GM04503 (cell line): ENCODE data around the gene ATG2B.

ENCODE experiments used
- DNase-seq: peaks from one replicate; pipeline ENCODE4 v3.0.0-alpha.2; 2012; ENCODE audit warnings: low read depth

Gene ATG2B

DNA sequence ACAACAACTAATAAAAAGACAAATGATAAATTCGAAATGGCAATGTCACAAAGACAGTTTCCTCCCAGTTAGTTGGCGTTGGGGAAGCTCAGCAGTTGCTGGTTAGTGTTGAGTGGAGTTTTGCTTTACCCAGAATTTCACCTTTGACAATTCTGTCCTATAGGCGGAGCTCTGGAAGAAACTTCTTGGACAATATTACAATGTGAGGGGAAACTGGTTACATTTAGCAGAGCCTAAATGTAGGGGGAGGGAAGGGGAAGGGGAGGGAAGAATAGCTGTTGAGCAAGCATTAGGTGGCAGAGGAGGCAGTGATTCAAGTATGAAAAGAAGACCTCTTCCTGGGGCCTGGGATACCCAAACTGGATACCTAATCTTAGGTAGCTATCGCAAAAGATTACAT, 55.7 kb downstream of the ATG2B start:
- DNase-seq, result no peak

DNA sequence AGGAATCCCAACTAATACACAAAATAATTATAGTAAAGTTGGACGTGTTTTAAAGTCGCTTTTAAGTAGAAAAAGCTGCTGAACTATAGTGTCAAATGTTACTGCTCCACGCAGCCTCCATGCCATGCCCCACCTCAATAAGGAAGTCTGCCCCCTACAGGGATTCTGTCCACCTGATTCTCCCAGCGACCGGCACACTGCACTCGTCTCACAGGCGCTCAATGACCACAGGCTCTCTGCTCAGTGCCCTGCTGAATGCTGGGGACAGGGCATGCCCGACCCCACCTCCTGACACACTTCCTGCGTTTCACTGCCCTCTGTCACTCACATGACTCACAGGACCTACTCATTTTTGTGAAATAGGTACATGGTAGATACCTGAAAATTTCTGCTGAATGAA, 58.2 kb downstream of the ATG2B start:
- DNase-seq, result no peak

DNA sequence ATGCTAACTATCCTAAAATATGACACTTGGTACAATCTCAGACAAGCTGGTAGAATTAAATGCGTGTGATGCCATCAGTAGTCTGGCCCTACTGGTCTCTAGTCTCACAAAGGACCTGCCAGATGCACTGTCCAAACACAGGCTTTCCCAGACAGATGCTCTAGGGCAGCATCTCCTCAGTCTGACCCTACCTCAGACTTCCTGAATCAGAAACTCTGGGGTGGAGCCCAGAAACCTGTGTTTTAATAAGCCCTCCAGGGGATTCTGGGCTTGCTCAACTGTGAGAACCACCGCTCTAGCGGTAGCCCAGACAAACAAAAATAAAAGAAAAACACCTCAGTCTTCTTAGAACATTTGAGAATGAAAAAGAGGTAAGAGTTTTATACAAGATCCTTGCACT, 59.2 kb downstream of the ATG2B start:
- DNase-seq, result no peak

DNA sequence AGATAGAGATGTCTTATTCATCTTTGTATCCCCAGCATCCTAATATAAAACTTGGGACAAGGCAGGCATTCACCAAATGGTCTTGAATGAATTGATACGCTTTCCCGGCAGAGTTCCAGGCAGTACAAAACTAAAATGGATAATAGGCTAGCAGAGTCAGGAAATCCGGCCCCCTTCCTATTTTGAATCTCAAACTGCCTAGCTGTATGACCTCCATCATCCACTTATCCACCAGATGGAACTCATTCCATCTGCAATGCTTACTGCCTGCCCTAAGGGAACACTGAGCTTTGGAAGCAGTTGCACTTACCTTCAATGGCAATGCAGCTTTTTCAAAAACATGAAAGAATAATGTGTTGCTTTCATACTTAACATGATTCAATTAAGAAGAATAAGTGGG, 63.7 kb downstream of the ATG2B start:
- no peak for DNase-seq

DNA sequence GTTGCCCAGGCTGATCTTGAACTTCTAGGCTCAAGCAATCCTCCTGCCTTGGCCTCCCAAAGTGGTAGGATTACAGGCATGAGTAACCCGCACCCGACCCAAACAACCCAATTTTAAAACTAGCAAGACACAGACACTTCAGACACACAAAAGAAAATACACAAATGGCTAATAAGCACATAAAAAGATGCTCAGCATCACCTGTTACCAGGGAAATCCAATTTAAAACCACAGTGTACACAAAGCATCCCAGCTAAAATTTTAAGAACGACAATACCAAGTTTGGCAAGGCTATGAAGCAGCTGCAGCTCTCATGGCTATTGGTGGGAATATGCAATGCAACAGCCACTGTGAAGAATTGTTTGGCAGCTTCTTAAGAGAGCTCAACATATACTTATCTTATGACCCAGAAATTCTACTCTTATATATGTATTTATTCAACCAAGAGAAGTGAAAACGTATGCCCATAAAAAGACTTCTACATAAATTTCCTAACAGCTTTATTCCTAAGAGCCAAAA, 65.1 kb downstream of the ATG2B start:
- no peak for DNase-seq

DNA sequence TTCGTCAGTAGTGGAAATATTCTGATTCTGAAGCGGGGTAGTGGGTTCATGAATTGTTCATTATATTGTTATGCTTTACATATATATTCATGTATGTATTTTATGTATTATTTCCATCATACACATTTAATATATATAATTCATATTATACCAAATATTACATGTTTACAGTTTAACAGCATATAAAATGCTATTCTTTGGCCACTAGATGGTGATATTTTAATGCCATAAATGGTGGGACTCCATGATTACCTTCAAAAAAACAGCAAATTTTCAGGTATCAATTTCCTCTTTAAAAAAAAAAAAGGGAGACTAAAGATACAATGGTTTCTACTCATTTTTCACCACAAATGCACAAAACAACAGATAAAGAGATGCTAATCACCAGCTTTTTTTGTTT, 66.1 kb downstream of the ATG2B start:
- DNase-seq, result no peak

DNA sequence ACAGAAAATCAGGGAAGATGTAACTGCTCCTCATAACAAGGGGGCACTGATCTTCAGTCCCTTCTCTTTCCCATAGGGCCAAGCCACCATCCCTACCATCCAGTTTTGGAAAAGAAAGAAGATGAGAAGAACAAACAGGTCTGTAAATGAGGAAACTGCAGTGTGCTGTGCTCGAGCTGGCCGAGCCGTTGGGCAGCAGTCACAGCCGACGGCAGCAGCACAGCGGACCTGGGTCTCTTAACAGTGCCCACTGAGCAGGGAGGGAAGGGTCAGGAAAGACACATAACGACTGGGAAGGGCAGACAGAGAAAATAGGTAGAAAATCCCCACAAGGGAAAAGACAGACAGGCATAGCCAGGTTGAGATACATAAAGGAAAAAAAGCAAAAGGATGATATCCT, 68.9 kb downstream of the ATG2B start:
- no peak for DNase-seq

DNA sequence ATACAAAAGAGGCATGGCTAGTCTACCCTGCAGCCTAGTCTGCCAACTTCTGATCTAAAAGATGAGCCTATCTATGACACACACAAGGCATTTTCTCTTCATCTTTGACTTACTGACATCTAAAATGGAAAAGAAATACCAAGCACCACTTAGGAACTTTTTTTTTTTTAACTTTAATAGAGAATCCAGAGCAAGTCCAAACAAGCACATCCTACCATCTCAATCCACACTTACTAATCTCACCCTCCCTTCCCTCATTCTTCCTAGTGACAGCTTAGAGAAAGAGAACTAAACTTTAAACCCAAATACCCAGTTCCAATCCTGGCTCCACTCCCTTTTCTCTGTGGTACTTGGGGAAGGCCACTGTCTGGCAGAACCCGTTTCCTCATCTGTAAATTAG, 75.3 kb downstream of the ATG2B start:
- DNase-seq, result no peak

DNA sequence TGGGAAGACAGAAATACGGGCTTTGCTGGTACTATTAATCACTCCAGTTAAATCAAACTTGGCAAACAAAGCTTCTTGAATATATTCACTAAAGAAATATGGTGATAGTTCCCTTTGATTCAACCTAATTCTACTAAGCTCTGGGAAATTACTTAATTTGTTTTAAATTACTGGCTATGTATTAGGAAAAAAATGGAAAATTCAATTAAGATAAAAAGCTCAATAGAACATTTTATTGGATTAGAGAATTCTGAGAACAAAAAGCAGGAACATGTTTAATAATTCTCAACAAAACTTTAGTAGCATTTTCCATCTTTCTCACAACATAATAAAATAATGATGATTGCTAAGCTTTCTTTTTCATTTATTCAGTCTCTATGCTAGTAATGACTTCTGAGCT, 76.9 kb downstream of the ATG2B start:
- DNase-seq, result no peak

DNA sequence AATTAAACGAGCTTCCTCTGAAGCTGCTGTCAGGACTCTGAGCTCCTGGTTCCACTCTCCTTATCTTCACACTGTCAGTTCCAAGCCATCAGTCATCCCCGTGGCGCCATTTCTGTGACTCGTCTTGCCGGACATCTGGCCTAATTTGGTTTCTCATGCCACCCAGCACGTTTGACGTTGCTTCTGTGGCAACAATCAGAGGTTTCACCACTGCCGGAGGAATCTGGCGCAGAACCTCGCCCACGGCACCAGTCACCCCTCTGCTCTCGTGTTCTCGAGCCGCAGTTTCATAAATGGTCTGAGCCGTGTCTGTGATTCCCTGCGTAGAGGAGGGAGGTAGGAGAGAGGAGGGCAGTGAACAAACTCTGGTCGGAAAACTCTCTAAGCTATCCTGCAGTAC, 77.5 kb downstream of the ATG2B start:
- DNase-seq, result peak; percentile 71

DNA sequence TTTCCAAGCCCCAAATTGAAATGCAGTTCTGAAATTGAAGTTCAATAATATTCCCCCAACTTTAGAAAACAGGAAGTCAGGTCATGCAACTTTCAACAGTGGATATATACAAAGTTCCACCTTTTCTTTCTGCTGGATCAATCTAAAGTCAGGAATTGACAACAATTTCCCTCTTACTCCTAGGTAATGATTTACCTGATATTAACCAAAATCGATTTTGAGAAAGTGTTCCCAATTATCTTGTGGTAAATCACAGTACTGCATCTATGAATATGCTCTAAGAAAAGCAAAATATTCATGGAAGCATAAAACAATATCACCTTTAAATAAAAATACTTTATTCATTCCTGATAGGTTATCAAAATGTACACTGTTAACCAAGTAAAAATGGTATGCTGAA, 78.7 kb downstream of the ATG2B start:
- no peak for DNase-seq

DNA sequence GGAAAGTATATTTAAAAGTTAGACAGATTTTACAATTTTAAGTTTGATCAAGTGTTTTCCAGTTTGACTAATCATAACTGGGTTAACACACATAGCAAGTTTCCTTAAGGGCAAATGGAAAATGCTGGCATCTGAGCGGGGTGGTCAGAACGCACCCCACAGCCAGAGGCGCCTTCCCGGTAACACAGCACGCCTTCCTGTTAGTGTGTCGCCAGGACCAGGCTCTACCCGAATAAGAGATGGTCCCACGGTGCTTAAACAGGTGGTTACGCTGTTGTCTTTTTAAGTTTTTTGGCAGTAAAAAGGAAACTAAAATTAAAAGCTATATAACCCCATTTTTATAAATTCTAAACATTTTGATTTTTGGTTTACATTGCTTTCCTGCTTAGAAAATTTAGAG, 79.1 kb downstream of the ATG2B start:
- DNase-seq, result no peak

DNA sequence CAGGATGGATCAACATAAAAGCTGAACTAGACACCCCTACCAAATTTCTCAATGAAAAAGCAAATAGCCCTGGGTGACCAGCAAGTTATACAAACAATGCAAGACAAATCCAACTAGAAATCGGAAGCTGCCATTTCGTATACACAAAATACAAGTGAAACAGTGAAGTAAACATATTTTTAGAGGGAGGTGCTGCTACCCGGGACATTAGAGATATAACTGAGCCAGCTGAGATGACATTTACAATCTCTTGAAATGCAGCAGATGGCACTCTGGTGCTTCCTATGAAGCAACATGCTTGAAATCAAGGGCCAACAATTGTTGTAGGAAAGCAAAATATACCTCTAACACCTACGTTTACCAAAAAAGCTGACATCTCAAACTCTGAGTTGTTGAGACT, 81.7 kb downstream of the ATG2B start:
- DNase-seq, result no peak

DNA sequence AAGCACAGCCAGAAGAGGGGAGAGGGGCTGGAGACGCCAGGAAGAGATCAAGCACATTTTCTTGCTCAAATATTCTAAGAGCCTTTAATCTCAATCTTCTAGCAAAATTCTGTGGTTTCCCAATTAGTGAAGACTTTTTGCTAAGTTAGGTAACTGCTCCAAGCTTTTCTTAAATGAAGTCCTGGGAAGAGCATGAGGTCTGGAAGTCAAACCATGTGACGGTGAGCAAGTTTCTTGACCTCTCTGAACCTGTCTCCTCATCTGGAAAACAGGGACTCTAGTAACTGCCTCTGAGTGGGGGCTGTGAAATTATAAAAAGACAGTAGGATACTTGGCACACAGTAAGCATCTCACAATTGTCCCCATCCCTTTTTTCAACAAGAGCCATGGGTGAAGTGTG, 83.0 kb downstream of the ATG2B start:
- no peak for DNase-seq

DNA sequence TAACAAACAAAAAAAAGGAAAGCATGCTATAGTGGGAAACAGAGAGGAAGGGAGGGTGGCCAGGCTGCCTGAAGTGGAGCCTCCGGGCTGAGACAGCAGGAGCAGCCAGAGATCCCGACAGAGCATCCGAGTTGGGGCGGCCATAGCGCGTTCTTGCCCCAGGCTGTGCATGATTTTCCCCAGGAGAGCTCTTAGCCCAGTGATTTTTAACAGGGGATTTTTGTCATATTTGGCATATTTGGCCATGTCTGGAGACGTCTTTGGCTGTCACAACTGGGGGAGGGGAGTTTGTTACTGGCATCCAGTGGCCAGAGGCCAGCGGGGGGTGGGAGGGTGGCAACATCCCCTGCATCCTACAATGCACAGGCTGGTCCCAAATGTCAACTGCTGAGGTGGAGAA, 83.6 kb downstream of the ATG2B start:
- DNase-seq, result no peak

DNA sequence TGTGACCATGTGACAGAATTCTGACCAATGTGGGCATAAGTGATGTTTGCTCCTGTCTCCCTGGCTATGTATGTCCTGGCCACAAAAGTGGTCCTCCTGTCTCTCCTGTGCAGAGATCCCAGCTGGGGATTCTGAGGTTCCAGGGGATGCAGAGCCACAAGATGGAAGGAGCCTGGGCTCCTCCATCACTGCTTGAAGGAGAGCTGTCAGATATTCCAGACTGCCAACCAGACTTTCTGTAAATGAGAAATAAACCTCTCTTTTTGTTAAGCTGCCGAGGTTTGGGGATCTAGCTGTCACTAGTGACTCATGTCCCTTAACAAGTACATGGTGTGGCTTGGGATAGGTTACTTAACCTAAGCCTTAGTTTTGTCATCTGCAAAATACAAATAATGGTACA, 85.3 kb downstream of the ATG2B start:
- no peak for DNase-seq

DNA sequence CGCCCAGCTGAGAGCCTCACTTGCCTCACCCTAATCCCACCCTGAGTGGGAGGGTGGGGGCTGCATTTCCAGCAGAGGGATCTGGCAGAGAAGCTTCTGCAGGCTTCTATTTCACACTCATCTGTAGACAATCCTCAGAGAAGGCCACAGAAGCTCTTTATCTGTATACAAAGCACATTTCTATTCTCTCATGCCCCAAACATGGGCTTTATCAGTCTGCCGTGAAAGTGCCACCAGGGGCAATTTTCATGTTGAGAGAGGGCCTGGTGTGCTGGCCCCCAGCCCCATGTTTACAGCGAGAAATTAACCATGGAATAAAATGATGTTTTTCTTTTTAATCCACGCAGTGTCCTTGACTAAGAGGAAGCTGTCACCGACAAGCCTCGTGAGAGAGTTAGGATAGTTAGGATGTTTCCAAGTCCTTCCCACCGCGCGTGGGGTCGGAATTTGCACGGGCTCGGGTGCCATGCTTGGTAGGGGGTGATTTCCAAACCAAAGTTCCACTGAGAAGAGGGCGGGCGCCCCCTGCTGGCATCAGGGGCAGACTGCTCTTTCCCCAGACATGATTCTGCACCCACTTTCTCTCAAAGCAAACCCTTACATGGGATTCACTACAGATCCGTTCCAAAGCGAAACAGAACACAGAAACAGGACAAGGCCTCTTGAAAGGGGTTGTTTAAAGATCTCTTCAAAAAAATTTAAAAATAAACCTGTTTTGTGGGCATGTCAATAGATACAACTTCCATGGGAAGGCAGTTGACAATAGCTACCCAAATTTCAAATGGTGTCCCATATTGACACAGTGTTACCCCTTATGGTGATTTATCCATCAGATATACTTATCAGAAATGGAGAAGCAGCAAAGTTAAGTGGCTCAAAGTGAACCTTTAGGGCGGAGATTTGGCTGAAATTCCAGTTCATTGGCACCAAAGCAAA, 87.7 kb downstream of the ATG2B start:
- DNase-seq, result no peak

DNA sequence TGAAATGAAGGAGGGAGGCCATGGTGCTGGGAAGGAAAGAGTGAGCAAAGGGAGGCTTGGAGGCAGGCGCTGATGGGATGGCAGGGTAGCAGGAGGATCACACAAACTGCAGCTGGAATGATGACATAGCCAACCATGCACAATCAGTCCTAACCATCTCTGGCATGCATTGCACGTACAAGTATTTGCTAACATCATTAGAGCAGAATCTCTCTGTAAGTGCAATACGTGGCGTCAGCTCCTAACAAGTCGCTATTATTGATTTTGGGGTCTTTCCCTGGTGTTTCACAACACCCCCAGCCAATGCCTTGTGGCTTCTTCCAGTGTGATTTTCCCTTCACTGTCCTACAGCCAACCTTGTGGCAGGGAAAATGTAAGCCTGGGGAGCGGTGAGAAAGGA, 88.6 kb downstream of the ATG2B start:
- DNase-seq, result peak; percentile 72

DNA sequence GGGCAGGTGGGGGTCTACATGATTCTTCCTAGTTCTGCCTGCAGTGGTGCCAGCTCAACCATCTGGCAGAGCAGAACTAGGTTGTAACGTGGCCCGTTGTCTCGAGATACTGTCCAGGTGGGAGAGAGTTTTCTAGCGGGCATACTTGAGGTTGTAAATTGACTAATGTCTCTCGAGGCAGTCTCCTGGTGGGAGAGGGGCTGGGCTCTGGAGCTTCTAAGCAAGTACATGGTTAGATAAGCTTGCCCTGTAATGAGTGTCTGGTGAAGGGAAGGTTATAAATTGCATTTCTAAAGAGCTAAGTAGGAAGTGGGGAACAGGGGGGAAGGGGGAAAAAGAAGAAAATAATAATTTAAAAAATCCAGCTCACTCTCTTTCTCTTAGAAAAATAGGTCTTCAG, 89.0 kb downstream of the ATG2B start:
- no peak for DNase-seq

DNA sequence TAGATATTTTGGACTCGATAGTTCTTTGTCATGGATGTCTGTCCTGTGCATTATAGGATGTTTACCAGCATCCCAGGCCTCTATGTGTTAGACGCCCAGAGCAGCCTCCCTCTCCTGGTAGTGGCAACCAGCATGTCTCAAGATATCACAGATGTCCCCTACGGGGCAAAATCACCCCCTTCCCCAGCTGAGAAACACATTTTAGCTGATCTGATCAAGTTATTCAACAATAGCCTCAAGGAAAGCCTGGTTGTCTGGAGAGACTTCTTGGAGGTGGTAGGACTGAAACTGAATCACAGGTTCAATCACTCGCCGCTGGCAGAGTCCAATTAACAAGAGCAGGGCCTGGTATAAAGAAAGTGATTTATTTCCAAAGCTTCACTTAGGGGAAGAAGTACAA, 89.5 kb downstream of the ATG2B start:
- DNase-seq, result no peak

DNA sequence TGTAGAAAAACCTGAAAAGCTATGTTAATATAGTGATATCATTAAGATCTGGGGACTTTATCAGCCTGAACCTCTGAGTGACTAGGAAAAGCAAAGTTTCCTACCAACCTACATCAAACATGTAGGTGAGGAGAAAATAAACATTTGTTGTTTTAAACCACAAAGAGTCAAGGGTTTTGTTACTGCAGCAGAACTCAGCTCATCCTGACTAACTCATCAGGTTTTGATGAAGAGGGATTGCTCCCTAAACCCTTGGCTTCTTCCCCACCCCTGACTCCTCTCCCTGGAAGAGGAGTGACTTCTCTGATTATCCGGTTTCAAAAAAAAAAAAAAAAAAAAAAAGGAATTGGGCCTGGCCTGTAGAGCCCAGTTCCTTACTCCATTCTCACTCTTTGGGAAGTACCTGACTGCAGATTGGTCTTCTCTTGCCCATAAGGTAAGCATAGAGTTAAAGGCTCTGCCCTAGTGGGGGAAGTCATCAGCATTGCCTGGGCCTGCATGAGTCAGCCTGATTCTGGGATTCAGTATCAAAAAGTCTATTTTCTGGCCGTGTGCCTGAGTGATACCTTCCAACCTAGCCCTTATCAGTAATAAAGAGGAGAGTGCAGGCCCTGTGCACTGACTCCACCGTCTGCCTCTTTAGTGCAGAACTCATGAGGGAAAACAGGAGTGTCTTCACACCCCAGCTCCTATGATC, 90.2 kb downstream of the ATG2B start:
- DNase-seq, result no peak

DNA sequence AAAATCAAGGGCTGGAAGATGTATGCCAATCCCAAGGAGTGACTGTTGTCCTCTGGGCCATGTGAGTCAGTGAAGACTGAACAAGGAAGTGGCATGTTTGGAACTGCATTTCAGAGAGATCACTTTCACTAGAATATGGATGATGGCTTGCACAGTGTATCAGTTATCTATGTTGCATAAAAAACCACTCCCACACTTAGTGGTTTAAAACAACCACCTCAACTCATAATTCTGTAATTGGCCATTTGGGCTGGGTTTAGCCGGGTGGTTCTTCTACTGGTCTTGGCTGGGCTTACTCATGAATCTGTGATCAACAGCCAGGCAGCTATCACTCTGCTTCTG, 91.7 kb downstream of the ATG2B start:
- DNase-seq, result no peak

DNA sequence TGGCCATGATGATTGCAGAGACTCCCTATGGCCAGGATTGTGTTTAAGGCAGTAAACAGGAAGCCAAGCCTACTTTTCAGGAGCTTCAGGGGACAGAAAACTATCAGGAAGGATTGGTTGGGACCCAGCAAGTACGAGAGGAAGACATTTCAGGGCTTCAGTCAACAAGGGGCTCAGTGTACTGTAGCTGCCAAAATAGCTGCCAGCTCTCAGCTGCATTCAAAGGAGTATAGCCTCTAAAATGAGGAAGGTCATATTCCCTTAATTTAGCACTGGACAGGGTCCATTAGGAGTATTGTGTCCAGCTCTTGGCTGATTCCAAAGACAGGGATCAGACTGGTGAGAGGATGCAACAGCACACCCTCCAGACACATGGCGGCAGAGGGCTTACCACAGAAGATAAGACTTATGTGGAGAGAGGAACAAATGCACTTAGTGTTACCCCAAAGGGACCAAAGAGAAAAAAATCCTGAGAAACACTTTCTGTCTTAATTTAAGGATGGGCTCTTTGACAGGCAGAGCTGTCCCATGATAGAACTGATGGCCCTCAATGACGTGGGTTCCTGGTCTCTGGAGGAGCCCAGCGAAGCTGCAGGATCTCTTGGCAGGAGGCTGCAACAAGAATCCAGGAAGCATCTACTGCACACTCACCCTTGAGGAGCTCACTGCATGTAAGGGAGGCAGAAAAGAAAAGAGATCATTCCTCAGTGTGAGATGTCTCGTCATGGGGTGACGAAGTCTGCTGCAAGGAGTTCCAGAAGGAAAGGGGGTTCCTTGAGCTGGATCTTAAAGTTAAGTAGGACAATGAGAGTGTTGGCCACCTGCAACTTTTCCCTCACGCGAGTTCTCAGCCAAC, 92.3 kb downstream of the ATG2B start:
- DNase-seq, result no peak
